ENCODE data around the gene MBD3L3. TPM values are rescaled to one million over a fixed set of nuclear protein-coding genes. Genes with fewer than 3 reads are reported as not detected.

Gene MBD3L3
- total RNA-seq, 4 donors from 2014 or later = not detected

GRCh38 chr19:7099597-7099921 is 41.1 kb upstream of the MBD3L3 start:
- in situ Hi-C loops (cut with MboI; ENCODE audit: low sequenced_read_pairs in 4 of 4) = loop anchor here in 1 of 4 donors (25.0 kb wide), 1 partner anchor 713 kb away; no protein-coding TSS in a partner anchor
- no peaks in the 10 kb centered on the region for H3K9me3 ChIP-seq
- no peak for ATAC-seq

DNA sequence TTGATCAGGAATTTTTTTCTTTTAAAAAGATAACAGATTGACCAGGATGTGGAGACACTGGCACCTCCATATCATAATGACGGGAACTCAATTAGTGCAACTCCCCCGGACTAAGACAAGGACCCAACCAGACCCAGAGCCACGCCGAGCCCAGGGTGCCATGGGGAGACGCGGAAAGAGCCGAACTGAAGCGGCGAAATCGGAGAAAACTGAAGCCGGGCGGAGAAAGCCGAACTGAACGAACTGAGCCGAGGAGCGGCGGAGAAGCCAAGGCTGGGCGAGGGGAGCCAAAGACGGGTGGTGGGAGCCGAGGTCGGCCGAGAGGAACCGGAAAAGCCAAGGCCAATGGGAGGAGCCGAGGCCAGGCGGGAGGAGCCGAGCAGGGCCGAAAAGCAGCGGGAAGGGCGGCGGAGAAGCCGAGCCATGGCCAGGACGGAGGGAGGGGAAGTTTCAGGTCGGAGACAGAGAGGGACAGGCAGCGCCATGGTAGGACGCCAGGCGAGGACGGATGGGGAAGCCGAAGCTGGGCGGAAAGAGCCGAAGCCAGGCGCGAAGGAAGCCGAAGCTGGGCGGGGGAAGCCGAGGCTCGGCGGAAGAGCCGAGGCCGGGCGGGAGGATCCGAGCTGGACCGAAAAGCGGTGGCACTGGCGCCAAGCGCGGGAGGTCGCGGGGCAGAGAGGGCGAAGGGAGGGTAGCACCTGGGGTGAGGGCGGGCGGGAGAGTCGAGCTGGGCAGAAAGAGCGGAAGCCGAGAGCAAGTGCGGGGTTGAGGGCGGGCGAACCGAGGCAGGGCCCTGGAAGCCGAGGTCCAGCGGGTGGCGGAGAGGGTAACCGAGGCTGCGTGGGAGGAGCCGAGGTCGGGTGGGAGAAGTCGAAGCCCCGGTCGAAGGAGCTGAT is 40.5 kb upstream of the MBD3L3 start:
- peak; percentile 84 to 89 for DNase-seq
- in situ Hi-C loops (cut with MboI; ENCODE audit: low sequenced_read_pairs in 4 of 4) = loop anchor here in 1 of 4 donors (25.0 kb wide), 1 partner anchor 713 kb away; no protein-coding TSS in a partner anchor
- Histone ChIP-seq H3K27ac (peak overlapping the region; percentile 92 to 99 (median 94)), H3K27me3 (no peaks in the 10 kb centered on the region), H3K9me3 (no peaks in the 10 kb centered on the region), H3K4me1 (peaks cover 0 to 9% of the 10 kb centered on the region in 2 donors), H3K36me3 (no peaks in the 10 kb centered on the region), H3K4me3 (peak overlapping the region; percentile 73 to 92 (median 78))
- ATAC-seq = peak; percentile 94 to 95
- TF ChIP-seq, protein P1, sequence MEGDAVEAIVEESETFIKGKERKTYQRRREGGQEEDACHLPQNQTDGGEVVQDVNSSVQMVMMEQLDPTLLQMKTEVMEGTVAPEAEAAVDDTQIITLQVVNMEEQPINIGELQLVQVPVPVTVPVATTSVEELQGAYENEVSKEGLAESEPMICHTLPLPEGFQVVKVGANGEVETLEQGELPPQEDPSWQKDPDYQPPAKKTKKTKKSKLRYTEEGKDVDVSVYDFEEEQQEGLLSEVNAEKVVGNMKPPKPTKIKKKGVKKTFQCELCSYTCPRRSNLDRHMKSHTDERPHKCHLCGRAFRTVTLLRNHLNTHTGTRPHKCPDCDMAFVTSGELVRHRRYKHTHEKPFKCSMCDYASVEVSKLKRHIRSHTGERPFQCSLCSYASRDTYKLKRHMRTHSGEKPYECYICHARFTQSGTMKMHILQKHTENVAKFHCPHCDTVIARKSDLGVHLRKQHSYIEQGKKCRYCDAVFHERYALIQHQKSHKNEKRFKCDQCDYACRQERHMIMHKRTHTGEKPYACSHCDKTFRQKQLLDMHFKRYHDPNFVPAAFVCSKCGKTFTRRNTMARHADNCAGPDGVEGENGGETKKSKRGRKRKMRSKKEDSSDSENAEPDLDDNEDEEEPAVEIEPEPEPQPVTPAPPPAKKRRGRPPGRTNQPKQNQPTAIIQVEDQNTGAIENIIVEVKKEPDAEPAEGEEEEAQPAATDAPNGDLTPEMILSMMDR (IDR thresholded peaks at IDR 0.05 in 4 of 5, conservative IDR thresholded peaks at IDR 0.05 in 1 of 5) = no peak
- TF ChIP-seq POLR2A (IDR thresholded peaks at IDR 0.05) = no peak
- intact Hi-C loops (cut with DNase I; ENCODE audit: low total_unique reads) = loop anchor here (1.0 kb wide), 4 partner anchors 30 to 423 kb away; partner anchors contain the start of genes INSR, MCOLN1 and ZNF557

More at GRCh38 chr19:7099597-7099921, 41.1 kb upstream of the MBD3L3 start:
- H3K27me3 ChIP-seq = no peaks in the 10 kb centered on the region
- intact Hi-C loops (cut with DNase I; ENCODE audit: low total_unique reads) = loop anchor here (1.0 kb wide), 4 partner anchors 30 to 423 kb away; partner anchors contain the start of genes INSR, MCOLN1 and ZNF557
- no peak for DNase-seq
- peaks cover 0 to 9% of the 10 kb centered on the region in 2 donors for H3K4me1 ChIP-seq
- no peak for TF ChIP-seq POLR2A (IDR thresholded peaks at IDR 0.05)
- TF ChIP-seq, protein P1 (IDR thresholded peaks at IDR 0.05 in 4 of 5, conservative IDR thresholded peaks at IDR 0.05 in 1 of 5) = no peak
- no peaks in the 10 kb centered on the region for H3K36me3 ChIP-seq
- H3K27ac ChIP-seq = peak overlapping the region; percentile 92 to 99 (median 94)
- H3K4me3 ChIP-seq = peak overlapping the region; percentile 73 to 92 (median 78)

DNA sequence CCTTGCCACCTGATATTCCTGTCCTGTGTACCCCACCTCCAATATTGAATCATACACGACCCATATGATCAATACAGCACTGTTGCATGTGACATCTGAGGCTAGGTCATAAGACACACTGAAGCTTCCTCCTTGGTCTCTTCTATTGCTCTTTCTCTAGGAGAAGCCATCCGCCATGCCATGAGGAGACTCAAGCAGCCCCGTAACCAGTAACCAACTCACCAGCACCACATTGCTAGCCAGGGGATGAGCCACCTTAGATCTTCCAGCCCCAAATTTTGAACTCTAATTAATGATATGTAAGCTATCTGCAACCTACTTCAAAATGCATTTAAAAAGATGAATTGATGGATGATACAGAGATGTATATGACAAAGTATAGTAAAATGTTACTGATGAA is 39.6 kb upstream of the MBD3L3 start:
- Histone ChIP-seq H3K4me1 (peaks cover 0 to 9% of the 10 kb centered on the region in 2 donors), H3K4me3 (peak overlapping the region; percentile 73 to 92 (median 78)), H3K27me3 (no peaks in the 10 kb centered on the region), H3K36me3 (no peaks in the 10 kb centered on the region), H3K27ac (peak overlapping the region; percentile 92 to 99 (median 94)), H3K9me3 (no peaks in the 10 kb centered on the region)
- ATAC-seq (no peak), DNase-seq (no peak)
- intact Hi-C loops (cut with DNase I; ENCODE audit: low total_unique reads) = no loop called here
- TF ChIP-seq, protein P1 (IDR thresholded peaks at IDR 0.05 in 4 of 5, conservative IDR thresholded peaks at IDR 0.05 in 1 of 5) = no peak
- TF ChIP-seq POLR2A (IDR thresholded peaks at IDR 0.05) = no peak
- in situ Hi-C loops (cut with MboI; ENCODE audit: low sequenced_read_pairs in 4 of 4) = loop anchor here in 1 of 4 donors (25.0 kb wide), 1 partner anchor 714 kb away; no protein-coding TSS in a partner anchor

- ATAC-seq (no peak), DNase-seq (no peak)
- TF ChIP-seq, protein P1 (IDR thresholded peaks at IDR 0.05 in 4 of 5, conservative IDR thresholded peaks at IDR 0.05 in 1 of 5) = no peak
- no peak for TF ChIP-seq POLR2A (IDR thresholded peaks at IDR 0.05)
- no peaks in the 10 kb centered on the region for H3K27me3 ChIP-seq
- no peaks in the 10 kb centered on the region for H3K4me1 ChIP-seq
- H3K36me3 ChIP-seq = peaks cover 0 to 54% of the 10 kb centered on the region in 2 donors
- in situ Hi-C loops (cut with MboI; ENCODE audit: low sequenced_read_pairs in 4 of 4) = loop anchor here in 1 of 4 donors (25.0 kb wide), 1 partner anchor 723 kb away; no protein-coding TSS in a partner anchor
- H3K4me3 ChIP-seq = no peak overlapping the region
- intact Hi-C loops (cut with DNase I; ENCODE audit: low total_unique reads) = no loop called here
- no peak overlapping the region for H3K27ac ChIP-seq
- H3K9me3 ChIP-seq = peaks cover 7 to 43% (median 31%) of the 10 kb centered on the region in 3 donors
Measured at GRCh38 chr19:7088999-7089398, 30.5 kb upstream of the MBD3L3 start.

All from gastrocnemius medialis (tissue), 4 donors.